ENCODE data around the gene GULP1.
"Not testable (repeated sequence)": the region's sequence is repeated elsewhere in the genome, so short reads cannot be mapped to it uniquely, and the experiment has no call there.

GULP1 gene

GRCh38 chr2:188435115-188435514 lies 143.4 kb downstream of the GULP1 start:
- DNase-seq = no peak

GRCh38 chr2:188437537-188437936 lies 145.9 kb downstream of the GULP1 start:
- no peak for DNase-seq

GRCh38 chr2:188439986-188440385 lies 148.3 kb downstream of the GULP1 start:
- DNase-seq = no peak

GRCh38 chr2:188440849-188441248 lies 149.2 kb downstream of the GULP1 start:
- no peak for DNase-seq

- DNase-seq = no peak
Observed at GRCh38 chr2:188441288-188441947, 149.7 kb downstream of the GULP1 start.

GRCh38 chr2:188443207-188443606 lies 151.5 kb downstream of the GULP1 start:
- DNase-seq = no peak

- peak; percentile 48 for DNase-seq
Observed at GRCh38 chr2:188444106-188444835, 152.6 kb downstream of the GULP1 start.

GRCh38 chr2:188449561-188449960 lies 157.9 kb downstream of the GULP1 start:
- DNase-seq = no peak

GRCh38 chr2:188449971-188450370 lies 158.3 kb downstream of the GULP1 start:
- no peak for DNase-seq

- DNase-seq = peak; percentile 6
Observed at GRCh38 chr2:188450732-188451483, 159.2 kb downstream of the GULP1 start.

- DNase-seq = no peak
Observed at GRCh38 chr2:188452084-188452483, 160.4 kb downstream of the GULP1 start.

GRCh38 chr2:188456114-188456909 lies 164.6 kb downstream of the GULP1 start:
- DNase-seq = no peak

- no peak for DNase-seq
Observed at GRCh38 chr2:188459061-188459460, 167.4 kb downstream of the GULP1 start.

- not testable (repeated sequence) for DNase-seq
Observed at GRCh38 chr2:188466078-188466477, 174.4 kb downstream of the GULP1 start.

- no peak for DNase-seq
Observed at GRCh38 chr2:188466761-188467160, 175.1 kb downstream of the GULP1 start.

GRCh38 chr2:188471166-188471565 lies 179.5 kb downstream of the GULP1 start:
- DNase-seq = no peak

- DNase-seq = no peak
Observed at GRCh38 chr2:188473306-188473705, 181.6 kb downstream of the GULP1 start.

GRCh38 chr2:188474316-188474715 lies 182.6 kb downstream of the GULP1 start:
- no peak for DNase-seq

- peak; percentile 72 for DNase-seq
Observed at GRCh38 chr2:188475945-188476344, 184.3 kb downstream of the GULP1 start.

- DNase-seq = no peak
Observed at GRCh38 chr2:188477564-188478103, 186.0 kb downstream of the GULP1 start.

- no peak for DNase-seq
Observed at GRCh38 chr2:188478724-188479123, 187.1 kb downstream of the GULP1 start.

GRCh38 chr2:188481474-188481873 lies 189.8 kb downstream of the GULP1 start:
- DNase-seq = no peak

- DNase-seq = peak; percentile 41
Observed at GRCh38 chr2:188485496-188485895, 193.8 kb downstream of the GULP1 start.

Measured in HCEC 1CT (cell line).